ENCODE measurements around the gene CTNNA3. TPM values are rescaled to one million over a fixed set of nuclear protein-coding genes. Genes with fewer than 3 reads are reported as not detected.

Gene CTNNA3
- total RNA-seq, 1 donor from 2014 or later = 3.3 TPM

DNA sequence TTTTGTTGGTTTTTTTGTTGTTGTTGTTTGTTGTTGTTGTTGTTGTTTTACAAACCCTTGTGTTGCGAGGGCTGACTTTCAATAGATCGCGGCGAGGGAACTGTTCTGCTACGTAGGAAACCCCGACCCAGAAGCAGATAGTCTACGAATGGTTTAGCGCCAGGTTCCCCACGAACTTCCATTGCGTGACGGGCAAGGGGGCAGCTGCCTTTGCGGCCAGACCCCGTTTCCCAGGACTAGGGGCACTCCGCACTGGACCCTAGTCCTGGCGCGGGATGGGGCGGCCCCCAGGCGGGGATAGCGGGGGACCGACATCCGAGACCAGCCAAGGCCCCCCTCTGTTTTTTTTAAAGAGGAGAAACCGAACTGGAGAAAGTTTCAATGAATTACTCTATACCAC lies 650.6 kb downstream of the CTNNA3 start:
- no peak overlapping the region for H3K4me3 Mint-ChIP-seq (ENCODE audit: unreplicated experiment)
- no peaks in the 10 kb centered on the region for H3K4me1 Mint-ChIP-seq (ENCODE audit: low read depth, unreplicated experiment)
- no peaks in the 10 kb centered on the region for H3K9me3 Mint-ChIP-seq (ENCODE audit: unreplicated experiment)
- H3K36me3 Mint-ChIP-seq (ENCODE audit: unreplicated experiment) = no peaks in the 10 kb centered on the region
- H3K27me3 Mint-ChIP-seq (ENCODE audit: unreplicated experiment) = no peaks in the 10 kb centered on the region
- TF ChIP-seq CTCF (IDR thresholded peaks at IDR 0.05; ENCODE audit: partially characterized antibody, unreplicated experiment) = no peak
- H3K27ac Mint-ChIP-seq (ENCODE audit: unreplicated experiment) = no peak overlapping the region
- no peak for DNase-seq

- DNase-seq = no peak
- Mint-ChIP-seq H3K4me1 (ENCODE audit: low read depth, unreplicated experiment) (no peaks in the 10 kb centered on the region), H3K36me3 (ENCODE audit: unreplicated experiment) (no peaks in the 10 kb centered on the region), H3K9me3 (ENCODE audit: unreplicated experiment) (no peaks in the 10 kb centered on the region), H3K4me3 (ENCODE audit: unreplicated experiment) (no peak overlapping the region), H3K27me3 (ENCODE audit: unreplicated experiment) (no peaks in the 10 kb centered on the region), H3K27ac (ENCODE audit: unreplicated experiment) (no peak overlapping the region)
- TF ChIP-seq CTCF (IDR thresholded peaks at IDR 0.05; ENCODE audit: partially characterized antibody, unreplicated experiment) = no peak
These were observed 653.0 kb downstream of the CTNNA3 start for GRCh38 chr10:67043041-67043440.

DNA sequence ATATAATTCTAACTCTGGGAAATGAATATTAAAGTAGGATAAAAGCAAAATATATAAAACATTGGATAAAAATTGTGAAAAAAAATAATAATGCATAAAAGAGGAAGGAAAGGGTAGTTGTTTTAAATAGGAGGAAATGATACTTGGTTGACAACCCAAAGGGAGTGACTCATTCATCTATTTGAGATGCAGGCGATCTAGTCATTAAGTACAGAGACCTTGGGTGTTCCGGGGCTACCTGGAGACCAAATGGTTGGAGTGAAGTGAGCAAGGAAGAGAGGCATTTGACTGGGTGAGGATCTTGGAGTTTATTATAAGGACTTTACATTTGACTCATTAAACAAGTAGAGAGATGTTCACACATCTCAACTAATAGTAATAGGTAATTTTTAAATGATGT lies 659.2 kb downstream of the CTNNA3 start:
- no peak for TF ChIP-seq CTCF (IDR thresholded peaks at IDR 0.05; ENCODE audit: partially characterized antibody, unreplicated experiment)
- no peaks in the 10 kb centered on the region for H3K36me3 Mint-ChIP-seq (ENCODE audit: unreplicated experiment)
- DNase-seq = no peak
- H3K4me1 Mint-ChIP-seq (ENCODE audit: low read depth, unreplicated experiment) = no peaks in the 10 kb centered on the region
- H3K4me3 Mint-ChIP-seq (ENCODE audit: unreplicated experiment) = no peak overlapping the region
- H3K9me3 Mint-ChIP-seq (ENCODE audit: unreplicated experiment) = no peaks in the 10 kb centered on the region
- no peak overlapping the region for H3K27ac Mint-ChIP-seq (ENCODE audit: unreplicated experiment)
- no peaks in the 10 kb centered on the region for H3K27me3 Mint-ChIP-seq (ENCODE audit: unreplicated experiment)

DNA sequence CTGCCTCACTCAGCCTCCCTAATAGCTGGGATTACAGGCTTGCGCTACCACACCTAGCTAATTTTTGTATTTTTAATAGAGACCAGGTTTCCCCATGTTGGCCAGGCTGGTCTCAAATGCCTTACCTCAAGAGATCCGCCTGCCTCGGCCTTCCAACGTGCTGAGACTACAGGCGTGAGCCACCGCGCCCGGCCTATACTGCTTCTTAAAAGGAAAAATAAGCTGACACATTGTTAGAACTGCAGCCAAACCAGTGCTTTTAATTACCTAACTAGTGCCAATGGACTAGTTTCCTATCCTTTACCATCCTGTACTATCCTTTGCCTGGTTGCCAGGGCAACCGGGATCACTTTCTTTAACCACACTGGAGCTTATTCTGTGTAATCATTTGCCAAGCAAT lies 662.1 kb downstream of the CTNNA3 start:
- DNase-seq = no peak
- TF ChIP-seq CTCF (IDR thresholded peaks at IDR 0.05; ENCODE audit: partially characterized antibody, unreplicated experiment) = no peak
- Mint-ChIP-seq H3K4me3 (ENCODE audit: unreplicated experiment) (no peak overlapping the region), H3K27me3 (ENCODE audit: unreplicated experiment) (no peaks in the 10 kb centered on the region), H3K27ac (ENCODE audit: unreplicated experiment) (no peak overlapping the region), H3K36me3 (ENCODE audit: unreplicated experiment) (no peaks in the 10 kb centered on the region), H3K4me1 (ENCODE audit: low read depth, unreplicated experiment) (no peaks in the 10 kb centered on the region), H3K9me3 (ENCODE audit: unreplicated experiment) (no peaks in the 10 kb centered on the region)

DNA sequence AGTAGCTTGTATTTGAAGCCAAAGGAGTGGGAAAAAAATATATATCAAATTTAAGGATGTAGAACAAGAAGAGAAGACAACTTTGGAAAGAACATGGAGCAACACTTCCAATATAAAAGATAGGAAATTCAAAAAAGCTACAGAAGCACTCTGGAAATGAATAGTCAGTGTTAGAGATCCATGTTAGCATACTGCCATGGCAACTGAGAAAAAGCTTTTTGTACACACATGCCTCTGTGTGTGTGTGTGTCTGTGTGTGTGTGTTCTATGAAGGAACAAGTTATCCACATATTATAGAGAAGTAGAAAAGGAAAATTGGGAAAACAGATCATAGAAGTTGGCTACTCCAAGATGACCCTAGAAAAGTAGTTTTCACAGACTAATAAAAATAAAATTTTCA lies 673.9 kb downstream of the CTNNA3 start:
- no peak for TF ChIP-seq CTCF (IDR thresholded peaks at IDR 0.05; ENCODE audit: partially characterized antibody, unreplicated experiment)
- Mint-ChIP-seq H3K4me1 (ENCODE audit: low read depth, unreplicated experiment) (no peaks in the 10 kb centered on the region), H3K27me3 (ENCODE audit: unreplicated experiment) (no peaks in the 10 kb centered on the region), H3K36me3 (ENCODE audit: unreplicated experiment) (no peaks in the 10 kb centered on the region), H3K9me3 (ENCODE audit: unreplicated experiment) (no peaks in the 10 kb centered on the region), H3K4me3 (ENCODE audit: unreplicated experiment) (no peak overlapping the region), H3K27ac (ENCODE audit: unreplicated experiment) (no peak overlapping the region)
- DNase-seq = no peak
